HG03342 (cell line): ENCODE data around the gene PPP2R2C.

Experiments used
- ATAC-seq: cut with Tn5 transposase; IDR thresholded peaks from one replicate; pipeline ENCODE4 v1.9.1; 2021; ENCODE audit warnings: mild to moderate bottlenecking, moderate library complexity; ENCODE audit not compliant: unreplicated experiment

Gene PPP2R2C

DNA sequence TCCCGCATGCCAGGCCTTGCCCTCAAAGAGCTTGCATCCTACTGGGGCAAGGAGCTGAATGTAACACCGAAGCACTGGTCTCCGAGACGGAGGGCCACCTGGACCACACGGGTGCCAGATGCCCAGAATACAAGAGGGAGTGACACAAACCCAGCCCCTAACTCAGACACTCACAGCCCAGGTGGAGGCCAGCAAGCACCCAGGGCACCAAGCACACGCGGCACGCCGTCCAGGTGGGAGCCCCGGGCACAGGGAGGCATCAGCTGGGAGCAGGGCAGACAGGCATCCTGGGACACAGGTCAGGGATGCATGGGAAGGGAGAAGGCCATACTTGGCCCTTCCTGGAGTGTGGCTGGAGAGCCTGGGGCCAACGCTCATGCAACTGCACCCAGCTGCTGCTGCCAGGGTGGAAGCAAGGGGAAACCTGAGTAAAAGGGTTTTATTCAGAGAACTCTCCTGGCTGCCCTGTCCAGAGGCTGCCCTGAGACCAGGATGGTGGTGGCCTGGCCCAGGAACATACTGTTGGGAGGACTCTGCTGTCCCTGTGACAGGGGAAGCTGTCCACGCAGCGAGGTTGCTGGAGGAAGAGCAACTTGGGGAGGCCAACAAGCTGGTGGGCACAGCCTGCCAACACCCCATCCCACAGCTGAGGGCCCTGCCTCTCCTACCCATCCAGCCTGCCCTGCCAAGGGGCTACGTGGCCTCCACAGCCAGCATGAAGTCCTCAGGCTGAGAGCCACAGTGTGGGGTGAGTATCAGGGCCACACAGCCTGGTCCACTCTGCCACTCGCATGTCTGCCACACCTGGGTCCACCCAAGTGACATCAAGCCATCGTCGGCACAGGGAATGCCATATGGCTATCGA, 22.2 kb upstream of the PPP2R2C start:
- ATAC-seq: no peak

DNA sequence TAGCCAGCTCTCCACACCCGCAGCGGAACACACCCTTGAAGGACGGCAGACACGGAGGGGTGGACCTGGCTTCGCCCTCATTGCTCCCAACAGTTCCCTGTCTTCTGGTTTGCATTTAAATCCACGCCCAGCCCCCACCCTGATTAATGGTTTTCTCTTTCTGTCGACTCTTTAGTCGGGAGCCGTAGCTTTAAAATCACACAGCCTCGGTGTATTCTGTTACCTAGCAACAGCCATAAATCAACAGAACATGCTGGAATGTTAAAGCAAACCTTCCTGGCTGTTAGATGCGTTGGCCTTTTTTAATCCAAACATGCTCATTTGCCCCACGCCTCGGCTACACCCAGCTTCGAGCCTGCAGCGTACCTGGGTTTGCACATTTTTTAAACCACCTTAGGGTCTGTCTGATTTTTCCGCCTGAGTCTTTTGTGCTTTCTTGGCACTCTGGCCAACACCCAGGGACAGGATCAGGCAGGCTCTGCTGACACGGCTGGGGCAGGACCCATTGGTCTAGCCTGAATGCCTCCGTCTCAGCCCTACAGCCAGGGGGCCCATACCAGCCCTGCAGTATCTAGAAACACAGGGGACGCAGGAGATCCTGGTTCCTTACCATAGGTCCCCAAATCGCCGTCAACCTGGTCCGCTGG, 21.4 kb upstream of the PPP2R2C start:
- no peak for ATAC-seq

DNA sequence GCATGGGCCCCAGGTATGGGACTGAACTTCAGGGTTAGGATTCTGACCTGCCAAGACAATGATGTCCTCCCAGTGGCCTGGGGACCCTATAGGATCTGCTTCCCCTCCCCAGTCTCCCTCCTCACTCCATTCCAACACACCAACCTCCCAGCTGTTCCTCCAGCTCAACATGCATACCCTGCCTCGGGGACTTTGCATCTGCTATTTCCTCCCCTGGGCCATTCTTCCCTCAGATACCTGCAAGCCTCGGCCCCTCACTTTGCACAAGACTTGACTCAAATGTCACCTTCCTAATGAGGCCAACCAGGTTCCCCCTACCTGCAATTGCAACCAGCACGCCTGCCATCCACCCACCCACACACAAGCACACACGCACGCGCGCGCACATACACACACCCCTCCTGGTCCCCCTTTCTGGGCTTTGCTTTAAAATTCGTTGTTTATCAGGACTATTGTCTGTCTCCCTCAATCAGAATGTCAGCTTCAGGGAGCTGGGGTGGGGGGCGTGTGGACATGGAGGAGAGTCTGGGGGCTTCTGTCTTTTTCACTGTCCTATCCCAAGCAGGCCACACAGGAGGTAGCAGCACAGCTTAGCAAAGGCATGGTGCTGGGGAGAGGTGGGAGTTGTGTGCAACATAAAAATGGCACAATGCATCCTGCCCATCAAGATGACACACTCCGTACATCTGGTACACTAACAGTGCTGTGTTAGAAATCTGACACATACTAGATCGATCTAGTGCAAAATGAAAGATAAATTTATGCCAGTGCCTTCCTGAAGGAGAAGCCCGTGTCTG, 20.6 kb upstream of the PPP2R2C start:
- ATAC-seq: no peak

DNA sequence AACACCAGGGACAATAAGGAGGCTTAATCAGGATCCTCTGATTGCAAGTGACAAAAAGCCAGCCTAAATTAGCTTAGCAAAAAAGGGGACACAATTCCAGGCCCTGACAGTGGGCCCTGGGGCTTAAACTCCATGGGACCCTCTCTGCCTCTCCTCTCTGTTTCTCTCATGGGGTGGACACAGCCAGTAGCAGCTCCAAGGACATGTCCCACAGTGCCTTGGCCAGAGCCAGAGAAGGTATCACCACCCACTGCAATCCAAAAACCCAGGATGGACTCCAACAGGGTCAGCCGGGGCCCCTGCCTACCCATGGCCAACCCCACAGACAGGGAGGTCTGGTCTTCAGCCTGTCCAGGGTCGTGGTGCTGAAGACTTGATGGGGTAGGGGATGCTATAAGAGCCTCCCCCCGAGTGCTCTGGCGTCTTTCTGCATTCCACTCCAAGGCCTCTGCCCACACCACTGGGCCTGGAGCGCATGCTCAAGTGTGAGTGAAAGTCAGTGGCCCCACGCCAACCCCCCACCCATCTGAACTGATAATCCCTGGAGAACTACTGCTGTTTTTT, 19.7 kb upstream of the PPP2R2C start:
- ATAC-seq: no peak

DNA sequence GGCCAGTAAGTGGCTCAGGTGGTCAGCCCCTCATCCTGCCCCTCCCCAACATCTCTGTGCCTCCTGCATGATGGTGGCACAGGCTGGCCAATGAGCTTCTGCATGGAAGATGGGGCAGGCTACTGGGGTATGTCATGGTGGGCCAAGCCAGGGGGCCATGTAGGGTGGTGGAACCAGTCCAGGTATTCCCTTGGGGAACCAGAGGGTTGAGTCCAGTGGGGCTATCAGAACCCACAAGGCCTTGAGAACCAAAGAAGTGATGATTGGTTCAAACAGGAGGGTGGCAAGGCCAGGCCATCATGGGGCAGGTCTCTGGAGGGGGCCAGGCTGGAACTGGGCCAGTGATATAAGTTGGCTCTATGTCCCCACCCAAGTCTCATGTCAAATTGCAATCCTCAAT, 18.8 kb upstream of the PPP2R2C start:
- ATAC-seq: no peak

DNA sequence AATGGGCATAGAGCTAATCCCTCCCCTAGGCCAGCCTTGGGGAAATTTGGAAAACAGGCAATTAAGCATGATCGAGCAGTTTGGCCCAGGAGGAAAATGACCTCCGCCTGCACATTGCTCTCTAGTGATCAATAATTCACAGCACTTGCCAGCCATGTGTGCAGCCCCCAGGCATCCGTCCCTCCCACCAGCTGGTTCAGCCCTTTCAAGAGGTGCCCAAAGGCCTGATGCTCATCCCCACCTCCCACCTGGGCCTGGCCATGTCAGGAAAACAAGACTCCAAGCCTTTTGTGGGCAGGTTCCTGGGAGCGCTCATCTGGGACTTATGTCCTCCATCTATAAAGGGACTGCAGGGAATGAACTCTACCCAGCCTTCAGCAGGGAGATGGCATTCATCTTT, 17.5 kb upstream of the PPP2R2C start:
- no peak for ATAC-seq

DNA sequence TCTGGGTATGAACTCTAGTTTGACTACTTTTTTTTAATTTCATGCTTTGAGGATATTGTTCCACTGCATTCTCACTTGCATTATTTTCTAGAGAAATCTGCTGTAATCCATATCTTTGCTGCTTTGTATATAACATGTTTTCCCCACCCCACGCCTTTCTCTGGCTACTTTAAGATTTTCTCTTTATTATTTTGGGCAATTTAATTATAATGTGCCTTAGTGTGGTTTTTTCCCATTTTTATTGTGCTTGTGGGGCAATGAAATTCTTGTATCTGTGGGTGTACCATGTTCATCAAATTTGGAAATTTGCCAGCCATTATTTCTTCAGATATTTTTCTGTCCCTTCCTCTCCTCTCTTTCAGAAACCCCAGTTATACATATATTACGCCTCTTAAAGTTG, 15.1 kb upstream of the PPP2R2C start:
- ATAC-seq: no peak

DNA sequence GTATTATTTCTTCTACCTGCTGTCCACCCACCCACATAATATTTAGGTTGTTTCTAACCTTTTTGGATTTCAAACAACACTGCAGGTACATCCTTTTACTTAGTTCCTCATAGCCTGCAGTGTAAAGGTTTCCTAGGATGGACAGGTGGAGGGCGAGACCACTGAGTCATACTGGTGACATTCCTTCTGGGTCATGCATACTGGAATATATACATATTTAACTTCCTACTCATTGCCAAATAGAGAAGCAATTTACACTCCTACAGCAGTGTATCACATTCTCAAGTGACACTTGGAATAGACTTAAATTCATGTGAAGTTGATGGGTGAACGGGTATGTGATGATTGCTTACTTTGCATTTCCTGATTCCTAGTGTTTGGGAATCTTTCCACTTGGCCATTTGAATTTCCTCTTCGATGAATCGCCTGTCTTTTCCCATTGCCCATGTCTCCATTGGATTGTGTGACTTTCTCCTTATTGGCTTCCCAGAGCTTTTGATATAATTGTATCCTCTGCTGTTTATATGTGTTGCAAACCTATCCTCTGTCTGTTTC, 8.2 kb upstream of the PPP2R2C start:
- ATAC-seq: no peak

DNA sequence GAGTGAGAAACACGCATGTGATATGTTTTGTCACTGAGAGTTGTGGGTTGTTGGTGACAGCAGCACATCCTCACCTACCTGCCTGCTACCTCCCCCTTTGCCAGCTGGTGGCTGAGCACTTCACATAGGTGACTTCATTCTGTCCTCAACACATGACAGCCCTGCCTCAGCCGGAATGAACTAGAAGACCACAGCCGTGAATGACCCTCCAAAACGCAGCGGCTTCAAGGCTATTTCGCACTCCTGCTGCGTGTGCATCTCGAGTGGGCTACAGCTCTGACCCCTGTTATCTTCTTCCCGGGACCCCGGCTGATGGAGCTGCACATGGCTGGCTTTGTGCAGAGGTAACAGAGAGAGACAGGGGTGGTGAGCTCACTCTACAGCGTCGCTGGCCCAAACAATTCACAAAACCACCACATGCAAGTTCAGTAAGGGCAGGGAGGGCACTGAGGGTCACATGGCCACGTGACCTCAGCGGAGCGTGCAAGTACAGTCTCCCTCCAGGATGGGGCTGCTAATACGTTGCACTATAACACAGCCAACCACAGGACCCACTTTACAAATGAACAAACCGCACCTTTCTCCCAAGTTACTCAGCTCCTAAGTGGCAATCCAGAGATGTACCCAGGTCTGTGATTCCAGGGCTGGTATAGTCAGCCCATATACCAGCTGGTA, 6.3 kb upstream of the PPP2R2C start:
- no peak for ATAC-seq

DNA sequence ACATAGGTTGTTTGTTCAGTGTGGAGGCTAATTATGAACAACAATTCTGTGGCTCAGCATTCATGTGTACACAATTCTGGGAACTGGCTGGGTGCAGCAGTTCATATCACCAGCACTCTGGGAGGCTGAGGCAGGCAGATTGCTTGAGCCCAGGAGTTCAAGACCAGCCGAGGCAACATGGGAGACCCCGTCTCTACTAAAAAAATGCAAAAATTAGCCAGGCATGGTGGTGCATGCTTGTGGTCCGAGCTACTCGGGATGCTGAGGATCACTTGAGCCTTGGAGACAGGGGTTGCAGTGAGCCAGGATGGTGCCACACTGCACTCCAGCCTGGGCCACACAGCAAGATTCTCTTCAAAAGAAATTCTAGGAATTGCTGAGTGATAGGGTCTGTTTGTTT, 4.5 kb upstream of the PPP2R2C start:
- ATAC-seq: no peak

DNA sequence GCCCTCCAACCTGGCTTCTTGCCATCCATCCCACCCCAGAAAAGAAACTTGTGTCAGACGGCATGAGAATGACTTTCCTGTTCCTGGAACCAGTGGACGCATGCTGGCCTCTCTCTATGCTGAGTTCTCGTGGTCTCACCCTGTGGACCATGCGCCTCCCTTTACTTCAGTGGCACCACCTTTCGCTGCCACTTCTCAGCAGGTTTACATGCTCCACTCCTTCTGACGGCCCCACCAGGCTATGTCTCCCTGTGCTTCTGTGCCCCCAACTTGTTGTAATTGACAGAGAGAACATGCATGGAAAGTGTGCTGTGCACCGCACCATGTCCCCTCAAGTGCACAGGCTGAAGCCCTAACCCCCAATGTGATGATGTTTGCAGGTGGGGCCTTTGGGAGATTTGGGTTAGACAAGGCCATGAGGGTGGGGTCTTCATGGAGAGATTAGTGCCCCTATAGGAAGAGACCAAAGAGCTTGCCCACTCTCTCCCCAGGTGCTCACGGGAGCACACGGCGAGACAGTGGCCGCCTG, 3.1 kb upstream of the PPP2R2C start:
- ATAC-seq: no peak

DNA sequence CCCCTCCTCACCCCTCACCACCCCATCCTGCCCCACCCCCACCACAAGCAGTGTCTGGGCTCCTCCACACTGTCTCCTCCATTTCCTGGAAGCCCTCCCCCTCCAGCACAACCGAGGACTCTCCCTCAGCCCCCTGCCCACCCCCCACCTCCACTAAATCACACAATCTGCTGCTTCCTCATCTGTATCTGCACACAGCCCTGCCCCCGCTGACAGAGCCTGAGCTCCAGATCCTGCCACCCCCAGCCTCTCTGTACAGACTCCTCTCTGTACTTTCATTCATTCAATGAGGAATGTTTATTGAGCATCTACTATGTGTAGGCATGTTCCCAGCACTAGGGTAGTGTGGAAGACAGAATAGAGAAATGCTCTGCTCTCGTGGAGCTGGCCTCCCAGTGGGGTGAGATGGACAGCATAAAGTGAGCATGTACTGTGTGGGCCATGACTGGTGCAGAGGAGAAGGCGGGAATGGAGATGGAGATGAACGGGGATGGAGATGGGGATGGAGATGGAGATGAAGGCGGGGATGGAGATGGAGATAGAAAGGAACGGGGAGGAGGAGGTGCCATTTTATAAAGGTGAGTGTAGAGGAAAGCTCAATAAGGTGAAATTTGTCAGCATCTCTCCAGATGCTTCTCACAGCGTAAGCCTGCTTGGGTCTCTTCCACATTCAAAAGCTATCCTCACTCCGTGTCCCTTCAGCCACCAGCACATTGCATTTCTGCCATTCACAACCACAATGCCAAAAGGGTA, 2.5 kb upstream of the PPP2R2C start:
- ATAC-seq: no peak

DNA sequence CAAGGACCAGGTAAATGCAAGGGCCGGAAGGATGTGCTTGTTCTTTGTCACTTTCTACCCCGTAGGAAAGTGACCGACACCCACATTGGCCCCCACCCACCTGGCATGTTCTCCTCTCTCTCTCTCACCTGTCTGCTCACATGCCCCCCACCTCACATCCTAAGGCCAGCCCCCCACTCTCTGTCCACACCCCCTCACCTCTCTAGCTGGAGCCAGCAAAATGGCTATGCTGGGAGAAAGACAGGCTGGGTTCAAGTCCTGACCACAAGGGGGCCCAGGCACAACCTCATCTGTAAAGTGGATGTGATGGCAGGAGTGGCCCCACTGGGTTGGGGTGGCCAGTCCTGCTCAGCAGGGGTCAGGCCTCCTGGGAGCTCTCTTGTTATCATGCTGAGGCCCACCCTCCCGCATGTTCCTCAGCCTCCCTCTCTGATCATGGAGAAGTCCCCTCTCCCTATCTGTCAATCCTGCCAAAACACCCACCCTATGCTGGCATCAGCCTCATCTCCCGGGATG, 1.7 kb upstream of the PPP2R2C start:
- no peak for ATAC-seq

DNA sequence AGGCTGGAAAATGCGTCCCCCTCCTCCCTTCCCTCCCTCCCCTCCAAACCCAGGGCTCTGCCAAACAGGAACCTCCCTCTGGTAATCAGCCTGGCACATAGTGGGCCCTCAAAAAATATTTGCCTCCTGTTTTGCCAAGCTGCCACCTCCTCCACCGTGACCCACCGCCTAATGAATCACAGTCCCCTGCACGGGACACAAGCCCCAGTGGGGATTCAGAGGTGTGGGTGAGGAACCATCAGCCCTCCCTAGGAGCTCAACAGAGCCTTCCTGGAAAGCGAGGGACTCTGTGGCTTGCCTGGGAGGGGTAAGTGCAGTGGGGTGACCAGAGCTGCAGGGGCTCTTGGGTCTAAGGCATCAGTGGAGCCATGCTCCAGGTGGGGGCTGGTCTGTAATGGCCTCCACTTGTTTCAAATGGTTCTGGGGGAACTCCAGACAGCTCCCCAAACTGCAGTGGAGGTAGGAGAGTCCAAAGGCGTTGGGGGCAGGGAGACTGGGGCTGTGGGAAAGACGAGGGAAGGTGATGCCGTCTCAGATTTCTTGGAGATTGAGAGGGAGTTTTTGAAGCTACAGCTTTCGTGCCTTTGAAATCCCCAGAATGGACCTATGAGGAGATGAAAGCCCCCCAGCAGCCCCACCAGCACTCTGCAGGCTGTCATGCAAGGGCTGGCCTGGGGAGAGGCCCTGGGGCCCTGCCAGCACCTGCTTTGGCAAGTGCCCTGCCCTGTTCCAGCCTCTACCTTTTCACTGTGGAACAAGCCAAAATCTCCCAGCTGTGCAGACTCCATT, 1.0 kb upstream of the PPP2R2C start:
- no peak for ATAC-seq

DNA sequence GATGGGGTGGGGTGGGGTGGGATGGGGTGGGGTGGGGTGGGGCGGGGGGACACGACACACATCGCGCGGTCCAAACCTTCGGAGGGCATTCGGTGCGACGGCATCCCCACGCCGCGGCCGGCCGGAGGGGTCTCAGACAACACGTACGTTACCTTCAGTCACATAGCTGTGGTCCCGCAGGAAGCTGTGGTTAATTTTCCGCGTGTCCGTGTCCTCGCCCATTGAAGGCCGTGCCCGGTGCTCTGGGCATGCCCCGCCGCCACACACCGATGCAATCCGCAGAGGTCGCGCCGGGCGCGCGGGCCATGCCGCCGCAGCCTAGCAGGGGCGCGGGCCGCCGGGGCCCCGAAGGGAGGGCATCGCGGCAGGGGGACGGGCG, 417 bp downstream of the PPP2R2C start:
- ATAC-seq: no peak

DNA sequence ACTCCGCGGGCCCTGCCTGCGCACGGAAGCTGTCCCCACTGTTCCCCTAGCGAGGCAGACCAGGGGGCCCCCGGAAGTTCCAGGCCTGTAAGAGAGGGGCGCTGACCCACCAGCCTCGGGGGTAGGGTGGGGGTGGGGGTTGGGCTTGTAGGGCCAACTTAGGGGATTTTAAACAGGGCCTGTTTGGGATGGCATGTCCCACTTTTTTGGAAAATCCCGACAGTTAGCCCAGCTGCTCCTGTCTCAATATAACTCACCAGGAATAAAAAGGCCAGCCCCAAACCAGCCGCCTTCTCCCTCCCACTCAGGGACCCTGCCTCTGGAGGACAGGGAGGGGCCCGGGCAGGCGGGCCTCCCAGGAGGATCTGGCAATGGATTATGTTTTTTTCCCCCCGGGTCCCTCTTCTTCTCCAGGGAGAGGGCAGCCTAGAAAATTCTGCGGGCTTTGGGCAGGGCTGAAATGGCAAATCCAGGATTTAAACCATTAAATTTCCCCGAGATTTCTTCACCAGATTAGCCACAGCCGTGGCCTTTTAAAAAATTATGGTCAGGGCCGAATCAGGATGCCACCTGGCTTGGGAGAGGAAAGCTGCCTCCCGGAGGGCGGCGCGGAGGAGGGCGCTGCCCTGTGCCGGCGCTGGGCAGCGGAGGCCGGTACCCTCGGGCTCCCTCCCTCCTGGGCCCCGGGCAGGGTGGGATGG, 957 bp downstream of the PPP2R2C start:
- ATAC-seq: no peak

DNA sequence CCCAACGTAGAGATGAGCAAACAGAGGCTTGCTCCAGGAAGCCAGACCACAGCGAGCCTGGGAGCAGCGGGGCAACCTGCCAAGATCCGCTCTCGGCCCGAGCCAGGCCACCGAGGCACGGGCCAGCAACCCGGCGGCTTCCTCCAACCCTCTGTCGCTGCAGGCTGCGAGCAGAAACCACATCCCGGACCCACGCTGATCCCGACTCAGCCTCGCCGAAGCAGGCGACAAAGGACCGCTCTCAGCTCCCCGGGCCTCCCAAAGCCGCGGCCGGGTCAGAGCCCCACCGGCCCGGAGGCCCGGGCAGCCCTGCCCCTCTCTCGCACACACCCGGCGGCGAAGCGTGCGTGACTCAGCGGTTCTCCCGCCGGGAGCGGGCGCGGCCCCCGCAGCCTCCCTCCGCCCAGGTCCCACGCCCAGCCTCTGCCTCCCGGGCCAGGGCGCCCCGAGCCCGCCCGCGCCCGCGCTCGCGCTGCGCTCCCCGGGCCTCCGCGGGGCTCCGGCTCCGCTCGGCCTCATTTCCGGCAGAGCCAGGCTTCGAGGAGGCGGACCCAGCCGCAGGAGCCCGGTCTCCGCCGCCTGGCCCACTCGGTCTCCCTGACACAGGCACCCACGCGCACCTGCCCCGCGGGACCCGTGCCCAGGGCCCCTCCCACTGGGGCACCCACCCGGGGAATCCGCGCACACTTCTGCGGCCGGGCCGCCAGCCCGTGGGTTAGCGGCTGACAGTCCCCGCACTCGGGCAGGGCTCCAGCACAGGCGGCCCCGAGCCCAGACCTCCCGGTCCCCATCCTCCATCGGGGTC, 1.7 kb downstream of the PPP2R2C start:
- ATAC-seq: no peak
